HepG2 (cell line): ENCODE results near the gene SAP25. TPM values are rescaled to one million over a fixed set of nuclear protein-coding genes. Genes with fewer than 3 reads are reported as not detected.

Experiments used
- CEBPG ChIP-seq: IDR thresholded peaks from 2 replicates; pipeline ENCODE4 v1.6.1; 2016
- FOXJ3 ChIP-seq: sonication (generic); formaldehyde crosslinking; IDR thresholded peaks from 2 replicates; pipeline ENCODE4 v1.4.0; 2020; ENCODE audit warnings: missing genetic modification reagents, mild to moderate bottlenecking, borderline replicate concordance
- KDM5A ChIP-seq: fragments of 200-600 bp; sonication (generic); IDR thresholded peaks from 2 replicates; pipeline ENCODE4 v1.7.0; 2018; ENCODE audit warnings: antibody characterized with exemption, mild to moderate bottlenecking, low read length, borderline replicate concordance
- MED13 ChIP-seq: sonication (generic); formaldehyde crosslinking; IDR thresholded peaks from 2 replicates; pipeline ENCODE4 v1.5.0; 2020; ENCODE audit warnings: missing genetic modification reagents
- NCOA1 ChIP-seq: sonication (generic); formaldehyde crosslinking; IDR thresholded peaks from 2 replicates; pipeline ENCODE4 v1.9.0; 2021; ENCODE audit warnings: missing genetic modification reagents
- SCMH1 ChIP-seq: sonication (generic); formaldehyde crosslinking; IDR thresholded peaks from 2 replicates; pipeline ENCODE4 v1.9.0; 2021; ENCODE audit warnings: missing genetic modification reagents, mild to moderate bottlenecking, borderline replicate concordance
- SOX5 ChIP-seq: IDR thresholded peaks from 2 replicates; pipeline ENCODE4 v1.6.1; 2016; ENCODE audit warnings: borderline replicate concordance
- SOX6 ChIP-seq, 2 experiments: fragments of 450-650 bp in 1 of 2; sonication (generic) in 1 of 2; formaldehyde crosslinking in 1 of 2; IDR thresholded peaks; 2 replicates each; pipeline versions ENCODE4 v1.4.0 to v1.6.1; 2017 to 2020; ENCODE audit warnings: antibody characterized with exemption in 1 of 2, mild to moderate bottlenecking in 1 of 2, missing genetic modification reagents in 1 of 2
- SRF ChIP-seq: IDR thresholded peaks from 2 replicates; pipeline ENCODE4 v1.6.1; 2011; ENCODE audit warnings: mild to moderate bottlenecking, low read depth, low read length, moderate library complexity
- TCF7 ChIP-seq: sonication (generic); IDR thresholded peaks from 2 replicates; pipeline ENCODE4 v1.6.1; 2016; ENCODE audit warnings: antibody characterized with exemption, low read depth
- ZNF292 ChIP-seq: sonication (generic); formaldehyde crosslinking; IDR thresholded peaks from 2 replicates; pipeline ENCODE4 v1.8.1; 2022; ENCODE audit warnings: mild to moderate bottlenecking, low read depth, missing genetic modification reagents, borderline replicate concordance
- ZNF367 ChIP-seq: sonication (generic); formaldehyde crosslinking; IDR thresholded peaks from 2 replicates; pipeline ENCODE4 v1.4.0; 2020; ENCODE audit warnings: missing genetic modification reagents, borderline replicate concordance
- ZNF446 ChIP-seq: sonication (generic); formaldehyde crosslinking; IDR thresholded peaks from 2 replicates; pipeline ENCODE4 v1.5.0; 2020; ENCODE audit warnings: mild to moderate bottlenecking, missing genetic modification reagents
- ZNF501 ChIP-seq: sonication (generic); formaldehyde crosslinking; IDR thresholded peaks from 2 replicates; pipeline ENCODE4 v1.5.1; 2020; ENCODE audit warnings: mild to moderate bottlenecking, moderate library complexity, missing genetic modification reagents
- ZNF510 ChIP-seq: sonication (generic); formaldehyde crosslinking; IDR thresholded peaks from 2 replicates; pipeline ENCODE4 v1.4.0; 2020; ENCODE audit warnings: low read depth, mild to moderate bottlenecking, missing genetic modification reagents
- ZNF607 ChIP-seq: sonication (generic); formaldehyde crosslinking; IDR thresholded peaks from 2 replicates; pipeline ENCODE4 v1.5.1; 2020; ENCODE audit warnings: missing genetic modification reagents, mild to moderate bottlenecking, borderline replicate concordance
- ZNF749 ChIP-seq: sonication (generic); formaldehyde crosslinking; IDR thresholded peaks from 2 replicates; pipeline ENCODE4 v1.8.0; 2022; ENCODE audit warnings: mild to moderate bottlenecking, missing genetic modification reagents, moderate library complexity, borderline replicate concordance
- polyA plus RNA-seq, 8 experiments: library from polyadenylated mRNA; depleted of rRNA in 3 of 8; stranded (reverse) in 7 of 8; unstranded in 1 of 8; fragments of >200 nt; fragmentation: Illumina TruSeq in 4 of 8; extraction: Trizol in 4 of 8; gene quantifications; 2 replicates each; pipeline versions ENCODE4 v1.2.1 to v1.2.3, GENCODE V29; 2011 to 2016; ENCODE audit warnings: low read depth in 4 of 8, missing spikeins in 1 of 8, mixed read lengths in 1 of 8; ENCODE audit not compliant: insufficient read depth in 1 of 8
- total RNA-seq, 5 experiments: library from RNA; depleted of rRNA; stranded (reverse); fragments of >200 nt; fragmentation: Illumina TruSeq; extraction: Trizol; gene quantifications; 2 replicates each; pipeline ENCODE4 v1.2.3, GENCODE V29; 2016; ENCODE audit warnings: low read depth in 1 of 5
- TF ChIP-seq, protein P1 (sequence below): sonication (generic); formaldehyde crosslinking; IDR thresholded peaks from 2 replicates; pipeline ENCODE4 v1.5.1; 2020; ENCODE audit warnings: mild to moderate bottlenecking, moderate library complexity, missing genetic modification reagents
- TF ChIP-seq, protein P2 (sequence below): IDR thresholded peaks from 2 replicates; pipeline ENCODE4 v1.6.1; 2016
- TF ChIP-seq, protein P3 (sequence below): sonication (generic); formaldehyde crosslinking; IDR thresholded peaks from 2 replicates; pipeline ENCODE4 v1.4.0; 2020; ENCODE audit warnings: low read depth, missing genetic modification reagents
- TF ChIP-seq, protein P4 (sequence below): sonication (generic); formaldehyde crosslinking; IDR thresholded peaks from 2 replicates; pipeline ENCODE4 v1.4.0; 2020; ENCODE audit warnings: missing genetic modification reagents
- TF ChIP-seq, protein P5 (sequence below): sonication (generic); formaldehyde crosslinking; IDR thresholded peaks from 2 replicates; pipeline ENCODE4 v1.5.1; 2020; ENCODE audit warnings: missing genetic modification reagents, mild to moderate bottlenecking, borderline replicate concordance

SAP25 gene
- total and polyA plus RNA-seq, 2 of the 13 experiments (the other 11 are each of a cell fraction or from before 2014, with no cell fraction given): 0.15 to 0.20 TPM

DNA sequence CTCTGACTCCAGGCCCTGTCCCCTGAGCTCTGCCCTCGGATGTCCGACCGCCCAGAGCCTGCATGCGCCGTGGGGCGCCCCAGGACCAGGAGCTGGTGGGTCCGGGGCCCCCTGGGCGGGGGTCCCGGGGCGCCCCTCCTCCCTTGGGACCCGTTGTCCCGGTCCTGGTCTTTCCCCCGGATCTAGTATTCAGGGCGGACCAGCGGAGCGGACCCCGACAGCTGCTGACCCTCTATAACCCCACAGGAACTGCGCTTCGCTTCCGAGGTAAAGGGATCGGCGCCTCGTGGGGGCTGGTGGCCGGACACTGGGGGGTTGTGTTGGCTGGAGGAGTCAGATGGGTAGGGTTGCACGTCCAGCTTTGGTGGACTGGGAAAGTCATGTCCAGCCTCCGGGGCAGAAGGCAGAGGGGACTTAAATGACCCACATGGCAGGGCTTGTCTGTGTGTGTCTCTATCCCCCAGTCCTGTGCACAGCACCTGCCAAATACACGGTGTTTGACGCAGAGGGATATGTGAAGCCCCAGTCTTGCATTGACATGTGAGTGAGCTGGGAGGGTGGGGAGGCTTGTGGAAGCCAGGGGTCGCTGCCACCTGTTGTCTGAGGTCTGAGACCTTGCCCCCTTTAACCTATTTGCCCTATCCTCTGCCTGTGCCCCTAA lies 39.2 kb upstream of the SAP25 start (continued):
- TF ChIP-seq, protein P1, sequence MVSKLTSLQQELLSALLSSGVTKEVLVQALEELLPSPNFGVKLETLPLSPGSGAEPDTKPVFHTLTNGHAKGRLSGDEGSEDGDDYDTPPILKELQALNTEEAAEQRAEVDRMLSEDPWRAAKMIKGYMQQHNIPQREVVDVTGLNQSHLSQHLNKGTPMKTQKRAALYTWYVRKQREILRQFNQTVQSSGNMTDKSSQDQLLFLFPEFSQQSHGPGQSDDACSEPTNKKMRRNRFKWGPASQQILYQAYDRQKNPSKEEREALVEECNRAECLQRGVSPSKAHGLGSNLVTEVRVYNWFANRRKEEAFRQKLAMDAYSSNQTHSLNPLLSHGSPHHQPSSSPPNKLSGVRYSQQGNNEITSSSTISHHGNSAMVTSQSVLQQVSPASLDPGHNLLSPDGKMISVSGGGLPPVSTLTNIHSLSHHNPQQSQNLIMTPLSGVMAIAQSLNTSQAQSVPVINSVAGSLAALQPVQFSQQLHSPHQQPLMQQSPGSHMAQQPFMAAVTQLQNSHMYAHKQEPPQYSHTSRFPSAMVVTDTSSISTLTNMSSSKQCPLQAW (CRISPR knock-in tag): no peak
- no peak for TF ChIP-seq ZNF446 (CRISPR knock-in tag)
- TF ChIP-seq ZNF292 (CRISPR knock-in tag): no peak
- TF ChIP-seq, protein P2, sequence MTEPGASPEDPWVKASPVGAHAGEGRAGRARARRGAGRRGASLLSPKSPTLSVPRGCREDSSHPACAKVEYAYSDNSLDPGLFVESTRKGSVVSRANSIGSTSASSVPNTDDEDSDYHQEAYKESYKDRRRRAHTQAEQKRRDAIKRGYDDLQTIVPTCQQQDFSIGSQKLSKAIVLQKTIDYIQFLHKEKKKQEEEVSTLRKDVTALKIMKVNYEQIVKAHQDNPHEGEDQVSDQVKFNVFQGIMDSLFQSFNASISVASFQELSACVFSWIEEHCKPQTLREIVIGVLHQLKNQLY: no peak
- no peak for TF ChIP-seq MED13
- no peak for TF ChIP-seq ZNF749 (CRISPR knock-in tag)
- no peak for TF ChIP-seq TCF7
- TF ChIP-seq ZNF367 (CRISPR knock-in tag): no peak
- TF ChIP-seq CEBPG (CRISPR knock-in tag): no peak
- no peak for TF ChIP-seq SCMH1 (CRISPR knock-in tag)
- no peak for TF ChIP-seq FOXJ3 (CRISPR knock-in tag)
- TF ChIP-seq ZNF510: no peak
- no peak for TF ChIP-seq SOX6 (IDR thresholded peaks at IDR 0.05)
- TF ChIP-seq SOX6 (CRISPR knock-in tag; IDR thresholded peaks at IDR 0.05): no peak
- TF ChIP-seq KDM5A: 0 out of 2 replicates have a peak, but pooled peaks have one; percentile 37
- TF ChIP-seq, protein P3, sequence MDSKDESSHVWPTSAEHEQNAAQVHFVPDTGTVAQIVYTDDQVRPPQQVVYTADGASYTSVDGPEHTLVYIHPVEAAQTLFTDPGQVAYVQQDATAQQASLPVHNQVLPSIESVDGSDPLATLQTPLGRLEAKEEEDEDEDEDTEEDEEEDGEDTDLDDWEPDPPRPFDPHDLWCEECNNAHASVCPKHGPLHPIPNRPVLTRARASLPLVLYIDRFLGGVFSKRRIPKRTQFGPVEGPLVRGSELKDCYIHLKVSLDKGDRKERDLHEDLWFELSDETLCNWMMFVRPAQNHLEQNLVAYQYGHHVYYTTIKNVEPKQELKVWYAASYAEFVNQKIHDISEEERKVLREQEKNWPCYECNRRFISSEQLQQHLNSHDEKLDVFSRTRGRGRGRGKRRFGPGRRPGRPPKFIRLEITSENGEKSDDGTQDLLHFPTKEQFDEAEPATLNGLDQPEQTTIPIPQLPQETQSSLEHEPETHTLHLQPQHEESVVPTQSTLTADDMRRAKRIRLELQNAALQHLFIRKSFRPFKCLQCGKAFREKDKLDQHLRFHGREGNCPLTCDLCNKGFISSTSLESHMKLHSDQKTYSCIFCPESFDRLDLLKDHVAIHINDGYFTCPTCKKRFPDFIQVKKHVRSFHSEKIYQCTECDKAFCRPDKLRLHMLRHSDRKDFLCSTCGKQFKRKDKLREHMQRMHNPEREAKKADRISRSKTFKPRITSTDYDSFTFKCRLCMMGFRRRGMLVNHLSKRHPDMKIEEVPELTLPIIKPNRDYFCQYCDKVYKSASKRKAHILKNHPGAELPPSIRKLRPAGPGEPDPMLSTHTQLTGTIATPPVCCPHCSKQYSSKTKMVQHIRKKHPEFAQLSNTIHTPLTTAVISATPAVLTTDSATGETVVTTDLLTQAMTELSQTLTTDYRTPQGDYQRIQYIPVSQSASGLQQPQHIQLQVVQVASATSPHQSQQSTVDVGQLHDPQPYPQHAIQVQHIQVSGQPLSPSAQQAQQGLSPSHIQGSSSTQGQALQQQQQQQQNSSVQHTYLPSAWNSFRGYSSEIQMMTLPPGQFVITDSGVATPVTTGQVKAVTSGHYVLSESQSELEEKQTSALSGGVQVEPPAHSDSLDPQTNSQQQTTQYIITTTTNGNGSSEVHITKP (CRISPR knock-in tag): no peak
- TF ChIP-seq, protein P4, sequence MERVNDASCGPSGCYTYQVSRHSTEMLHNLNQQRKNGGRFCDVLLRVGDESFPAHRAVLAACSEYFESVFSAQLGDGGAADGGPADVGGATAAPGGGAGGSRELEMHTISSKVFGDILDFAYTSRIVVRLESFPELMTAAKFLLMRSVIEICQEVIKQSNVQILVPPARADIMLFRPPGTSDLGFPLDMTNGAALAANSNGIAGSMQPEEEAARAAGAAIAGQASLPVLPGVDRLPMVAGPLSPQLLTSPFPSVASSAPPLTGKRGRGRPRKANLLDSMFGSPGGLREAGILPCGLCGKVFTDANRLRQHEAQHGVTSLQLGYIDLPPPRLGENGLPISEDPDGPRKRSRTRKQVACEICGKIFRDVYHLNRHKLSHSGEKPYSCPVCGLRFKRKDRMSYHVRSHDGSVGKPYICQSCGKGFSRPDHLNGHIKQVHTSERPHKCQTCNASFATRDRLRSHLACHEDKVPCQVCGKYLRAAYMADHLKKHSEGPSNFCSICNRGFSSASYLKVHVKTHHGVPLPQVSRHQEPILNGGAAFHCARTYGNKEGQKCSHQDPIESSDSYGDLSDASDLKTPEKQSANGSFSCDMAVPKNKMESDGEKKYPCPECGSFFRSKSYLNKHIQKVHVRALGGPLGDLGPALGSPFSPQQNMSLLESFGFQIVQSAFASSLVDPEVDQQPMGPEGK (CRISPR knock-in tag): no peak
- TF ChIP-seq ZNF501 (CRISPR knock-in tag): no peak
- TF ChIP-seq SOX5 (CRISPR knock-in tag): no peak
- no peak for TF ChIP-seq SRF
- no peak for TF ChIP-seq ZNF607 (CRISPR knock-in tag)
- no peak for TF ChIP-seq NCOA1
- TF ChIP-seq, protein P5, sequence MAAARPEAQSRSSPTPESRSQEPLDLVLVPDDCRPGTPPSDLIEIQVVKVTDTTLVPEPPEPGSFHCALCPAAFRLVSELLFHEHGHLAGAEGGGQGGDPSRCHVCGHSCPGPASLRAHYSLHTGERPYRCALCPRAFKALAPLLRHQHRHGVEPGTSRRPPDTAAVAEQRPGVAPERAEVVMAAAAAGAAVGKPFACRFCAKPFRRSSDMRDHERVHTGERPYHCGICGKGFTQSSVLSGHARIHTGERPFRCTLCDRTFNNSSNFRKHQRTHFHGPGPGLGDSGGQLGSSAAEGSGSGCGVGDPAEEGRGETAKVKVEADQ (CRISPR knock-in tag): no peak
